HepG2 (cell line): ENCODE results near the gene LCAT. TPM values are rescaled to one million over a fixed set of nuclear protein-coding genes. Genes with fewer than 3 reads are reported as not detected.

Experiments
- ARNT2 ChIP-seq: sonication (generic); formaldehyde crosslinking; IDR thresholded peaks from 2 replicates; pipeline ENCODE4 v1.8.0; 2022; ENCODE audit warnings: mild to moderate bottlenecking, low read depth, missing genetic modification reagents, moderate library complexity
- FOXM1 ChIP-seq: sonication (generic); formaldehyde crosslinking; IDR thresholded peaks from 2 replicates; pipeline ENCODE4 v1.5.0; 2020; ENCODE audit warnings: missing genetic modification reagents
- MED8 ChIP-seq: sonication (generic); formaldehyde crosslinking; IDR thresholded peaks from 2 replicates; pipeline ENCODE4 v1.8.1; 2023; ENCODE audit warnings: mild to moderate bottlenecking, missing genetic modification reagents; ENCODE audit not compliant: insufficient replicate concordance
- NBN ChIP-seq: fragments of 450-650 bp; conservative IDR thresholded peaks from 2 replicates; pipeline ENCODE4 v1.6.1; 2017
- ZKSCAN1 ChIP-seq: fragments of 150-350 bp; IDR thresholded peaks from 2 replicates; pipeline ENCODE4 v1.6.1; 2014; ENCODE audit warnings: low read length
- ZKSCAN8 ChIP-seq: IDR thresholded peaks from 2 replicates; pipeline ENCODE4 v1.6.1; 2016; ENCODE audit warnings: borderline replicate concordance, missing genetic modification reagents, missing compliant biosample characterization
- ZMYM2 ChIP-seq: sonication (generic); formaldehyde crosslinking; IDR thresholded peaks from 2 replicates; pipeline ENCODE4 v1.8.0; 2022; ENCODE audit warnings: mild to moderate bottlenecking, missing genetic modification reagents
- ZNF335 ChIP-seq: sonication (generic); formaldehyde crosslinking; IDR thresholded peaks from 2 replicates; pipeline ENCODE4 v1.4.0; 2020; ENCODE audit warnings: missing genetic modification reagents
- polyA plus RNA-seq, 8 experiments: library from polyadenylated mRNA; depleted of rRNA in 3 of 8; stranded (reverse) in 7 of 8; unstranded in 1 of 8; fragments of >200 nt; fragmentation: Illumina TruSeq in 4 of 8; extraction: Trizol in 4 of 8; gene quantifications; 2 replicates each; pipeline versions ENCODE4 v1.2.1 to v1.2.3, GENCODE V29; 2011 to 2016; ENCODE audit warnings: low read depth in 4 of 8, missing spikeins in 1 of 8, mixed read lengths in 1 of 8; ENCODE audit not compliant: insufficient read depth in 1 of 8
- total RNA-seq, 5 experiments: library from RNA; depleted of rRNA; stranded (reverse); fragments of >200 nt; fragmentation: Illumina TruSeq; extraction: Trizol; gene quantifications; 2 replicates each; pipeline ENCODE4 v1.2.3, GENCODE V29; 2016; ENCODE audit warnings: low read depth in 1 of 5
- TF ChIP-seq, protein P1 (sequence below): sonication (generic); formaldehyde crosslinking; IDR thresholded peaks from 2 replicates; pipeline ENCODE4 v1.5.0; 2020; ENCODE audit warnings: mild to moderate bottlenecking, missing genetic modification reagents
- TF ChIP-seq, protein P2 (sequence below): sonication (generic); formaldehyde crosslinking; conservative IDR thresholded peaks from 2 replicates; pipeline ENCODE4 v1.8.1; 2023; ENCODE audit warnings: missing genetic modification reagents
- TF ChIP-seq, protein P3 (sequence below), 2 experiments: sonication (generic) in 1 of 2; formaldehyde crosslinking in 1 of 2; IDR thresholded peaks; 2 replicates each; pipeline versions ENCODE4 v1.4.0 to v1.6.1; 2016 to 2020; ENCODE audit warnings: borderline replicate concordance in 1 of 2, low read depth in 1 of 2, mild to moderate bottlenecking in 1 of 2, missing genetic modification reagents in 1 of 2
- TF ChIP-seq, protein P4 (sequence below): sonication (generic); formaldehyde crosslinking; IDR thresholded peaks from 2 replicates; pipeline ENCODE4 v1.9.0; 2021; ENCODE audit warnings: missing genetic modification reagents, borderline replicate concordance
- TF ChIP-seq, protein P5 (sequence below): sonication (generic); formaldehyde crosslinking; IDR thresholded peaks from 2 replicates; pipeline ENCODE4 v1.5.0; 2020; ENCODE audit warnings: mild to moderate bottlenecking, low read depth, missing genetic modification reagents, borderline replicate concordance
- TF ChIP-seq, protein P6 (sequence below): sonication (generic); formaldehyde crosslinking; IDR thresholded peaks from 2 replicates; pipeline ENCODE4 v1.4.0; 2020; ENCODE audit warnings: missing genetic modification reagents

Gene LCAT
- total and polyA plus RNA-seq, 2 of the 13 experiments (the other 11 are each of a cell fraction or from before 2014, with no cell fraction given), result 36.1 to 38.9 TPM

DNA sequence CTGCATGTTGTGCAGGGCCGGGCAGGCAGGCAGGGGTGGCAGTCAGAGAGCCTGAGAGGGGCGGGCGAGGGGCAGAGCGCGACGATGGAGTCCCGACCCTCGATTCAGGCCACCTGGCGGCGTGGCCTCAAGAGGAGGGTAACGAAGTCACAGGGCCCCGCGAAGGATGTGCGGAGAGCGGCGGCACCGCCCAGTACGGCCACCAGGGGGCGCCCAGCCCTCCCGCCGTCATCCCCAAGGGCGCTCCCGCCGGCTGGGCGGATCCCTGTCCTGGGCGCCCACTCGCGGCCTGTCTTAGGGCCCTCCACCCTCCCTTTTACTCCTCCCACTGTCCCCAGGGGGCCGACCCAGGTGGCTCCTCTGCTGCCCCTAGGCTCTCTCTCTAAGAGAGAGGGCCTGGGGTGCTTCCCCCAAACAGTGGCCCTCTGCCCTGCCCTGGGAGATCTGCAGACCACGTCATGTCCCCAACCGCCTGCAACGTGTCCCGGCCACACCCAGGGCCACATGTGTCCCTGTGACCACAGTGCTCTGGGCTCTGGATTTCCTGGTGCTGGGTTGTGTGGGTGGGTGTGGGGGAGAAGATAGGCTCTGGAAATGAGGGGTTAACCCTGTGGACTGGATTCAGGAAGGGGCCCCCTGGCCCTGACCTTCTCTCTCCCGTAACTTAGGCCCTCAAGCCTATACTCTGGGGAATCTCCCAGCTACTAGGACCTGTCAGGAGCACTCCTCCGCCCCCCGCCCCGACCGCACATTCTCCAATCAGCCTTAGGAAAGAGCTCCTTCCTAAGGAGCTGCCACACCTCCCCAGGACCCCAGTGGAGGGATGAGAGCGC lies 49.5 kb upstream of the LCAT start (continued):
- TF ChIP-seq MED8, result no peak
- TF ChIP-seq ZKSCAN8 (CRISPR knock-in tag), result peak; percentile 66; the same call in 1 of the 2 replicates
- TF ChIP-seq, protein P1, sequence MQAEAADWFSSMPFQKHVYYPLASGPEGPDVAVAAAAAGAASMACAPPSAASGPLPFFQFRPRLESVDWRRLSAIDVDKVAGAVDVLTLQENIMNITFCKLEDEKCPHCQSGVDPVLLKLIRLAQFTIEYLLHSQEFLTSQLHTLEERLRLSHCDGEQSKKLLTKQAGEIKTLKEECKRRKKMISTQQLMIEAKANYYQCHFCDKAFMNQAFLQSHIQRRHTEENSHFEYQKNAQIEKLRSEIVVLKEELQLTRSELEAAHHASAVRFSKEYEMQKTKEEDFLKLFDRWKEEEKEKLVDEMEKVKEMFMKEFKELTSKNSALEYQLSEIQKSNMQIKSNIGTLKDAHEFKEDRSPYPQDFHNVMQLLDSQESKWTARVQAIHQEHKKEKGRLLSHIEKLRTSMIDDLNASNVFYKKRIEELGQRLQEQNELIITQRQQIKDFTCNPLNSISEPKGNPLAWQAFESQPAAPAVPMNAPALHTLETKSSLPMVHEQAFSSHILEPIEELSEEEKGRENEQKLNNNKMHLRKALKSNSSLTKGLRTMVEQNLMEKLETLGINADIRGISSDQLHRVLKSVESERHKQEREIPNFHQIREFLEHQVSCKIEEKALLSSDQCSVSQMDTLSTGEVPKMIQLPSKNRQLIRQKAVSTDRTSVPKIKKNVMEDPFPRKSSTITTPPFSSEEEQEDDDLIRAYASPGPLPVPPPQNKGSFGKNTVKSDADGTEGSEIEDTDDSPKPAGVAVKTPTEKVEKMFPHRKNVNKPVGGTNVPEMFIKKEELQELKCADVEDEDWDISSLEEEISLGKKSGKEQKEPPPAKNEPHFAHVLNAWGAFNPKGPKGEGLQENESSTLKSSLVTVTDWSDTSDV, result no peak
- TF ChIP-seq, protein P2, sequence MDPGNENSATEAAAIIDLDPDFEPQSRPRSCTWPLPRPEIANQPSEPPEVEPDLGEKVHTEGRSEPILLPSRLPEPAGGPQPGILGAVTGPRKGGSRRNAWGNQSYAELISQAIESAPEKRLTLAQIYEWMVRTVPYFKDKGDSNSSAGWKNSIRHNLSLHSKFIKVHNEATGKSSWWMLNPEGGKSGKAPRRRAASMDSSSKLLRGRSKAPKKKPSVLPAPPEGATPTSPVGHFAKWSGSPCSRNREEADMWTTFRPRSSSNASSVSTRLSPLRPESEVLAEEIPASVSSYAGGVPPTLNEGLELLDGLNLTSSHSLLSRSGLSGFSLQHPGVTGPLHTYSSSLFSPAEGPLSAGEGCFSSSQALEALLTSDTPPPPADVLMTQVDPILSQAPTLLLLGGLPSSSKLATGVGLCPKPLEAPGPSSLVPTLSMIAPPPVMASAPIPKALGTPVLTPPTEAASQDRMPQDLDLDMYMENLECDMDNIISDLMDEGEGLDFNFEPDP, result 0 out of 2 replicates have a peak, but pooled peaks have one; percentile 5
- TF ChIP-seq FOXM1 (CRISPR knock-in tag), result no peak
- TF ChIP-seq, protein P3, sequence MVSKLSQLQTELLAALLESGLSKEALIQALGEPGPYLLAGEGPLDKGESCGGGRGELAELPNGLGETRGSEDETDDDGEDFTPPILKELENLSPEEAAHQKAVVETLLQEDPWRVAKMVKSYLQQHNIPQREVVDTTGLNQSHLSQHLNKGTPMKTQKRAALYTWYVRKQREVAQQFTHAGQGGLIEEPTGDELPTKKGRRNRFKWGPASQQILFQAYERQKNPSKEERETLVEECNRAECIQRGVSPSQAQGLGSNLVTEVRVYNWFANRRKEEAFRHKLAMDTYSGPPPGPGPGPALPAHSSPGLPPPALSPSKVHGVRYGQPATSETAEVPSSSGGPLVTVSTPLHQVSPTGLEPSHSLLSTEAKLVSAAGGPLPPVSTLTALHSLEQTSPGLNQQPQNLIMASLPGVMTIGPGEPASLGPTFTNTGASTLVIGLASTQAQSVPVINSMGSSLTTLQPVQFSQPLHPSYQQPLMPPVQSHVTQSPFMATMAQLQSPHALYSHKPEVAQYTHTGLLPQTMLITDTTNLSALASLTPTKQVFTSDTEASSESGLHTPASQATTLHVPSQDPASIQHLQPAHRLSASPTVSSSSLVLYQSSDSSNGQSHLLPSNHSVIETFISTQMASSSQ (IDR thresholded peaks at IDR 0.05; ENCODE audit: low read depth), result no peak
- TF ChIP-seq, protein P3 (CRISPR knock-in tag; IDR thresholded peaks at IDR 0.05; ENCODE audit: borderline replicate concordance), result peak; percentile 52; the same call in 1 of the 2 replicates
- TF ChIP-seq, protein P4, sequence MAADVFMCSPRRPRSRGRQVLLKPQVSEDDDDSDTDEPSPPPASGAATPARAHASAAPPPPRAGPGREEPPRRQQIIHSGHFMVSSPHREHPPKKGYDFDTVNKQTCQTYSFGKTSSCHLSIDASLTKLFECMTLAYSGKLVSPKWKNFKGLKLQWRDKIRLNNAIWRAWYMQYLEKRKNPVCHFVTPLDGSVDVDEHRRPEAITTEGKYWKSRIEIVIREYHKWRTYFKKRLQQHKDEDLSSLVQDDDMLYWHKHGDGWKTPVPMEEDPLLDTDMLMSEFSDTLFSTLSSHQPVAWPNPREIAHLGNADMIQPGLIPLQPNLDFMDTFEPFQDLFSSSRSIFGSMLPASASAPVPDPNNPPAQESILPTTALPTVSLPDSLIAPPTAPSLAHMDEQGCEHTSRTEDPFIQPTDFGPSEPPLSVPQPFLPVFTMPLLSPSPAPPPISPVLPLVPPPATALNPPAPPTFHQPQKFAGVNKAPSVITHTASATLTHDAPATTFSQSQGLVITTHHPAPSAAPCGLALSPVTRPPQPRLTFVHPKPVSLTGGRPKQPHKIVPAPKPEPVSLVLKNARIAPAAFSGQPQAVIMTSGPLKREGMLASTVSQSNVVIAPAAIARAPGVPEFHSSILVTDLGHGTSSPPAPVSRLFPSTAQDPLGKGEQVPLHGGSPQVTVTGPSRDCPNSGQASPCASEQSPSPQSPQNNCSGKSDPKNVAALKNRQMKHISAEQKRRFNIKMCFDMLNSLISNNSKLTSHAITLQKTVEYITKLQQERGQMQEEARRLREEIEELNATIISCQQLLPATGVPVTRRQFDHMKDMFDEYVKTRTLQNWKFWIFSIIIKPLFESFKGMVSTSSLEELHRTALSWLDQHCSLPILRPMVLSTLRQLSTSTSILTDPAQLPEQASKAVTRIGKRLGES (CRISPR knock-in tag), result no peak
- TF ChIP-seq, protein P5, sequence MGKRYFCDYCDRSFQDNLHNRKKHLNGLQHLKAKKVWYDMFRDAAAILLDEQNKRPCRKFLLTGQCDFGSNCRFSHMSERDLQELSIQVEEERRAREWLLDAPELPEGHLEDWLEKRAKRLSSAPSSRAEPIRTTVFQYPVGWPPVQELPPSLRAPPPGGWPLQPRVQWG, result no peak
- no peak for TF ChIP-seq ZKSCAN1
- TF ChIP-seq ZNF335 (CRISPR knock-in tag), result peak; percentile 85
- TF ChIP-seq ZMYM2, result no peak
- TF ChIP-seq, protein P6, sequence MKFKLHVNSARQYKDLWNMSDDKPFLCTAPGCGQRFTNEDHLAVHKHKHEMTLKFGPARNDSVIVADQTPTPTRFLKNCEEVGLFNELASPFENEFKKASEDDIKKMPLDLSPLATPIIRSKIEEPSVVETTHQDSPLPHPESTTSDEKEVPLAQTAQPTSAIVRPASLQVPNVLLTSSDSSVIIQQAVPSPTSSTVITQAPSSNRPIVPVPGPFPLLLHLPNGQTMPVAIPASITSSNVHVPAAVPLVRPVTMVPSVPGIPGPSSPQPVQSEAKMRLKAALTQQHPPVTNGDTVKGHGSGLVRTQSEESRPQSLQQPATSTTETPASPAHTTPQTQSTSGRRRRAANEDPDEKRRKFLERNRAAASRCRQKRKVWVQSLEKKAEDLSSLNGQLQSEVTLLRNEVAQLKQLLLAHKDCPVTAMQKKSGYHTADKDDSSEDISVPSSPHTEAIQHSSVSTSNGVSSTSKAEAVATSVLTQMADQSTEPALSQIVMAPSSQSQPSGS, result peak; percentile 77; the same call in 1 of the 2 replicates
- no peak for TF ChIP-seq NBN
- no peak for TF ChIP-seq ARNT2 (CRISPR knock-in tag)
